DOHH2 (cell line): ENCODE data around the gene GAST.

Experiments used
- H3F3A ChIP-seq: fragments of 200-600 bp; sonication (generic), shearing (Covaris generic); 2 replicates; pipeline ENCODE4 v1.6.0; 2016; ENCODE audit warnings: antibody characterized with exemption, mild to moderate bottlenecking; ENCODE audit not compliant: control insufficient read depth, insufficient read depth
- H3K27ac ChIP-seq: fragments of 200-600 bp; sonication (generic); 2 replicates; pipeline ENCODE4 v1.5.1; 2014; ENCODE audit warnings: low read depth, mild to moderate bottlenecking, low read length, moderate library complexity
- H3K27me3 ChIP-seq: fragments of 200-600 bp; sonication (generic); 2 replicates; pipeline ENCODE4 v1.6.1; 2014; ENCODE audit warnings: mild to moderate bottlenecking, low read length, mixed read lengths; ENCODE audit not compliant: control insufficient read depth
- H3K36me3 ChIP-seq: fragments of 200-600 bp; sonication (generic); 2 replicates; pipeline ENCODE4 v1.6.1; 2014; ENCODE audit warnings: mild to moderate bottlenecking, low read length, moderate library complexity, mixed read lengths; ENCODE audit not compliant: control insufficient read depth
- H3K4me1 ChIP-seq: fragments of 200-600 bp; sonication (generic); 2 replicates; pipeline ENCODE4 v1.6.1; 2014; ENCODE audit warnings: mild to moderate bottlenecking, low read length, mixed read lengths; ENCODE audit not compliant: control insufficient read depth
- H3K4me2 ChIP-seq: fragments of 200-600 bp; sonication (generic); 2 replicates; pipeline ENCODE4 v1.6.0; 2014; ENCODE audit warnings: mild to moderate bottlenecking, low read length, moderate library complexity
- H3K4me3 ChIP-seq: fragments of 200-600 bp; sonication (generic); 2 replicates; pipeline ENCODE4 v1.5.1; 2014; ENCODE audit warnings: mild to moderate bottlenecking, low read length, mixed read lengths
- H3K79me2 ChIP-seq: fragments of 200-600 bp; sonication (generic); 2 replicates; pipeline ENCODE4 v1.6.1; 2014; ENCODE audit warnings: mild to moderate bottlenecking, low read length, mixed read lengths; ENCODE audit not compliant: control insufficient read depth
- H3K9me2 ChIP-seq: fragments of 200-600 bp; sonication (generic); replicated peaks from 2 replicates; pipeline ENCODE4 v1.6.1; 2014; ENCODE audit warnings: mild to moderate bottlenecking, low read length, mixed read lengths; ENCODE audit not compliant: control insufficient read depth
- H3K9me3 ChIP-seq: fragments of 200-600 bp; sonication (generic); 2 replicates; pipeline ENCODE4 v1.6.1; 2014; ENCODE audit warnings: antibody characterized with exemption, low read length, mixed read lengths; ENCODE audit not compliant: control insufficient read depth, insufficient read depth
- H4K20me1 ChIP-seq: fragments of 200-600 bp; sonication (generic); 2 replicates; pipeline ENCODE4 v1.6.0; 2014; ENCODE audit warnings: low read depth, mild to moderate bottlenecking, antibody characterized with exemption, low read length, moderate library complexity; ENCODE audit not compliant: control insufficient read depth, insufficient read depth
- CTCF ChIP-seq: fragments of 200-600 bp; sonication (generic); IDR thresholded peaks from one replicate; pipeline ENCODE4 v1.5.1; 2014; ENCODE audit warnings: antibody characterized with exemption, mild to moderate bottlenecking, low read depth, low read length; ENCODE audit not compliant: poor library complexity, severe bottlenecking
- EZH2phosphoT487 ChIP-seq: fragments of 200-600 bp; sonication (generic); IDR thresholded peaks from 2 replicates; pipeline ENCODE4 v1.6.1; 2017; ENCODE audit warnings: borderline replicate concordance, mild to moderate bottlenecking, antibody characterized with exemption, low read length, moderate library complexity, mixed read lengths

Gene GAST

GRCh38 chr17:41679740-41680425, 32.2 kb upstream of the GAST start:
- H3K4me3 ChIP-seq: no peak overlapping the region
- H3K4me2 ChIP-seq: no peak overlapping the region
- TF ChIP-seq CTCF (no peak), EZH2phosphoT487 (no peak)
- no peaks in the 10 kb centered on the region for H3K9me3 ChIP-seq
- H3K9me2 ChIP-seq: no peaks in the 10 kb centered on the region
- peaks cover 32% of the 10 kb centered on the region for H3K27me3 ChIP-seq
- H3K4me1 ChIP-seq: peaks cover 5% of the 10 kb centered on the region; the same call in 1 of the 2 replicates
- H4K20me1 ChIP-seq: no peaks in the 10 kb centered on the region
- H3F3A ChIP-seq: no peaks in the 10 kb centered on the region
- H3K36me3 ChIP-seq: no peaks in the 10 kb centered on the region
- no peaks in the 10 kb centered on the region for H3K79me2 ChIP-seq
- no peak overlapping the region for H3K27ac ChIP-seq

GRCh38 chr17:41680426-41681040, 31.6 kb upstream of the GAST start:
- Histone ChIP-seq H3K27ac (no peak overlapping the region), H3K36me3 (no peaks in the 10 kb centered on the region), H4K20me1 (no peaks in the 10 kb centered on the region), H3K9me3 (no peaks in the 10 kb centered on the region), H3K9me2 (no peaks in the 10 kb centered on the region), H3F3A (no peaks in the 10 kb centered on the region), H3K27me3 (peaks cover 28% of the 10 kb centered on the region), H3K4me3 (no peak overlapping the region), H3K4me1 (peaks cover 5% of the 10 kb centered on the region; the same call in 1 of the 2 replicates), H3K79me2 (no peaks in the 10 kb centered on the region), H3K4me2 (no peak overlapping the region)
- no peak for TF ChIP-seq CTCF
- TF ChIP-seq EZH2phosphoT487: no peak

GRCh38 chr17:41681776-41682175, 30.4 kb upstream of the GAST start:
- H3K4me3 ChIP-seq: no peak overlapping the region
- H3F3A ChIP-seq: no peaks in the 10 kb centered on the region
- no peaks in the 10 kb centered on the region for H3K9me2 ChIP-seq
- TF ChIP-seq EZH2phosphoT487 (no peak), CTCF (no peak)
- H3K79me2 ChIP-seq: no peaks in the 10 kb centered on the region
- H3K9me3 ChIP-seq: no peaks in the 10 kb centered on the region
- no peak overlapping the region for H3K4me2 ChIP-seq
- no peaks in the 10 kb centered on the region for H4K20me1 ChIP-seq
- peaks cover 5% of the 10 kb centered on the region; the same call in 1 of the 2 replicates for H3K4me1 ChIP-seq
- peaks cover 22% of the 10 kb centered on the region for H3K27me3 ChIP-seq
- no peaks in the 10 kb centered on the region for H3K36me3 ChIP-seq
- H3K27ac ChIP-seq: no peak overlapping the region
